B cell (primary cell): ENCODE data around the gene CD8A. TPM values are rescaled to one million over a fixed set of nuclear protein-coding genes. Genes with fewer than 3 reads are reported as not detected.

Experiments used
- ATAC-seq: fragments of 200-7000 bp; cut with Tn5 transposase; one replicate; pipeline ENCODE4 v1.10.0; 2021; ENCODE audit warnings: low read depth, mild to moderate bottlenecking, moderate number of reproducible peaks, moderate library complexity
- CTCF ChIA-PET: fragments of 350-600 bp; sonication (Branson Sonifier 250); formaldehyde crosslinking; loops from one replicate; lab custom pipeline; 2021; ENCODE audit warnings: antibody characterized with exemption, inconsistent platforms; lab: Charles Lee
- POLR2A ChIA-PET: fragments of 350-600 bp; sonication (Branson Sonifier 250); formaldehyde crosslinking; loops from one replicate; lab custom pipeline; 2021; ENCODE audit warnings: antibody characterized with exemption; lab: Charles Lee
- DNase-seq: peaks from one replicate; pipeline ENCODE4 v3.0.0; 2013
- H2AFZ ChIP-seq: 2 replicates; pipeline ENCODE4 v1.6.1; 2012; ENCODE audit warnings: mild to moderate bottlenecking, low read depth, low read length; ENCODE audit not compliant: insufficient read depth, poor library complexity, severe bottlenecking
- H3K27ac ChIP-seq, 2 donors: 1 replicate in 1 of 2; 2 replicates in 1 of 2; pipeline ENCODE4 v1.5.1; 2012 to 2013; ENCODE audit warnings: low read length in 2 of 2, mild to moderate bottlenecking in 2 of 2, moderate library complexity in 1 of 2
- H3K27me3 ChIP-seq, 4 experiments: fragments of 200-600 bp in 1 of 4; sonication (generic) in 1 of 4; replicated peaks in 1 of 4; 1 replicate in 2 of 4; 2 replicates in 2 of 4; pipeline versions ENCODE4 v1.6.1 to v1.7.0; 2013 to 2016; ENCODE audit warnings: low read length in 3 of 4, mild to moderate bottlenecking in 2 of 4, mixed read lengths in 1 of 4, moderate library complexity in 1 of 4; ENCODE audit not compliant: insufficient read depth in 4 of 4, control insufficient read depth in 3 of 4; ENCODE audit errors: control extremely low read depth in 1 of 4
- H3K36me3 ChIP-seq, 2 experiments: replicated peaks in 1 of 2; 1 replicate in 1 of 2; 2 replicates in 1 of 2; pipeline versions ENCODE4 v1.6.1 to v1.7.1; 2013; ENCODE audit warnings: low read length in 1 of 2; ENCODE audit not compliant: insufficient read depth in 2 of 2, control insufficient read depth in 1 of 2; ENCODE audit errors: control extremely low read depth in 1 of 2, extremely low read depth in 1 of 2
- H3K4me1 ChIP-seq, 2 donors: fragments of 200-600 bp in 1 of 2; sonication (generic) in 1 of 2; 1 replicate in 1 of 2; 2 replicates in 1 of 2; pipeline versions ENCODE4 v1.5.1 to v1.6.1; 2013 to 2017; ENCODE audit warnings: low read length in 2 of 2; ENCODE audit not compliant: control insufficient read depth in 2 of 2, insufficient read depth in 2 of 2
- H3K4me2 ChIP-seq: replicated peaks from 2 replicates; pipeline ENCODE3; 2012; ENCODE audit warnings: mild to moderate bottlenecking, low read depth, low read length; ENCODE audit not compliant: poor library complexity, severe bottlenecking
- H3K4me3 ChIP-seq, 5 experiments: fragments of 200-600 bp in 1 of 5; sonication (generic) in 1 of 5; 1 replicate in 3 of 5; 2 replicates in 2 of 5; pipeline versions ENCODE4 v1.5.1 to v1.7.0; 2011 to 2016; ENCODE audit warnings: low read length in 4 of 5, mild to moderate bottlenecking in 4 of 5, low read depth in 2 of 5, control low read depth in 1 of 5, moderate library complexity in 1 of 5; ENCODE audit not compliant: insufficient read depth in 1 of 5; ENCODE audit errors: control extremely low read depth in 1 of 5, extremely low read depth in 1 of 5
- H3K79me2 ChIP-seq: fragments of 200-600 bp; sonication (generic); one replicate; pipeline ENCODE4 v1.6.0; 2016; ENCODE audit warnings: low read length; ENCODE audit not compliant: control insufficient read depth, insufficient read depth
- H3K9ac ChIP-seq: fragments of 200-600 bp; sonication (generic); 2 replicates; pipeline ENCODE4 v1.6.1; 2017; ENCODE audit warnings: mild to moderate bottlenecking, low read length, moderate library complexity
- H3K9me3 ChIP-seq, 3 donors: one replicate each; pipeline versions ENCODE4 v1.6.1 to v1.7.1; 2013; ENCODE audit warnings: low read length in 2 of 3; ENCODE audit not compliant: control insufficient read depth in 2 of 3, insufficient read depth in 1 of 3; ENCODE audit errors: control extremely low read depth in 1 of 3
- H4K20me1 ChIP-seq: 2 replicates; pipeline ENCODE4 v1.6.0; 2012; ENCODE audit warnings: mild to moderate bottlenecking, low read length; ENCODE audit not compliant: insufficient read depth, control insufficient read depth, poor library complexity, severe bottlenecking
- H3K27ac Mint-ChIP-seq: one replicate; pipeline ENCODE4 v1.8.0; 2021; ENCODE audit warnings: mixed read lengths
- H3K27me3 Mint-ChIP-seq: one replicate; pipeline ENCODE4 v1.8.0; 2021; ENCODE audit warnings: mixed read lengths
- H3K4me1 Mint-ChIP-seq: one replicate; pipeline ENCODE4 v1.8.0; 2021; ENCODE audit warnings: mixed read lengths
- H3K4me3 Mint-ChIP-seq: one replicate; pipeline ENCODE4 v1.8.0; 2021; ENCODE audit warnings: mixed read lengths
- H3K9me3 Mint-ChIP-seq: one replicate; pipeline ENCODE4 v1.8.0; 2022; ENCODE audit warnings: mixed read lengths; ENCODE audit not compliant: insufficient read depth
- EZH2 ChIP-seq: IDR thresholded peaks from 2 replicates; pipeline ENCODE4 v1.6.1; 2012; ENCODE audit warnings: borderline replicate concordance, low read depth, mild to moderate bottlenecking, moderate library complexity, low read length; ENCODE audit not compliant: insufficient read depth, poor library complexity, severe bottlenecking
- WGBS: methylation state at CpG from one replicate; pipeline ENCODE4 v1.1.5; 2013; ENCODE audit warnings: missing lambda C conversion rate; ENCODE audit not compliant: insufficient coverage; 5-methylcytosine and 5-hydroxymethylcytosine counted together
- intact Hi-C: fragments of 100-400 bp; cut with micrococcal nuclease; formaldehyde crosslinking; loops from one replicate; pipeline ENCODE4 v1.10.0; 2022
- polyA plus RNA-seq: library from polyadenylated mRNA; depleted of rRNA; stranded (reverse); fragments of >200 nt; gene quantifications from 2 replicates; pipeline ENCODE4 v1.2.3, GENCODE V29; 2012
- total RNA-seq, 2 donors: library from RNA; stranded (reverse); fragments of 120-200 nt in 1 of 2; gene quantifications; 1 replicate in 1 of 2; 2 replicates in 1 of 2; pipeline versions ENCODE4 v1.2.3 to v1.2.4, GENCODE V29; 2013 to 2022
- TF ChIP-seq, protein P1 (sequence below): fragments of 200-600 bp; IDR thresholded peaks from one replicate; pipeline ENCODE4 v1.8.0; 2022; ENCODE audit warnings: antibody characterized with exemption, mild to moderate bottlenecking

Gene CD8A
- total and polyA plus RNA-seq, 2 donors (not counting 1 experiment from before 2014, with no cell fraction given): 0.49 to 0.76 TPM

GRCh38 chr2:86822668-86823345 is 32.1 kb upstream of the CD8A start:
- no peak overlapping the region for H3K9ac ChIP-seq
- peaks cover 8% of the 10 kb centered on the region for H3K27me3 Mint-ChIP-seq
- DNase-seq (no peak), ATAC-seq (no peak)
- H3K9me3 ChIP-seq: peaks cover 2 to 15% (median 7%) of the 10 kb centered on the region in 3 donors
- H4K20me1 ChIP-seq: no peaks in the 10 kb centered on the region
- no peak overlapping the region for H3K4me3 Mint-ChIP-seq
- no peak for TF ChIP-seq EZH2
- TF ChIP-seq, protein P1, sequence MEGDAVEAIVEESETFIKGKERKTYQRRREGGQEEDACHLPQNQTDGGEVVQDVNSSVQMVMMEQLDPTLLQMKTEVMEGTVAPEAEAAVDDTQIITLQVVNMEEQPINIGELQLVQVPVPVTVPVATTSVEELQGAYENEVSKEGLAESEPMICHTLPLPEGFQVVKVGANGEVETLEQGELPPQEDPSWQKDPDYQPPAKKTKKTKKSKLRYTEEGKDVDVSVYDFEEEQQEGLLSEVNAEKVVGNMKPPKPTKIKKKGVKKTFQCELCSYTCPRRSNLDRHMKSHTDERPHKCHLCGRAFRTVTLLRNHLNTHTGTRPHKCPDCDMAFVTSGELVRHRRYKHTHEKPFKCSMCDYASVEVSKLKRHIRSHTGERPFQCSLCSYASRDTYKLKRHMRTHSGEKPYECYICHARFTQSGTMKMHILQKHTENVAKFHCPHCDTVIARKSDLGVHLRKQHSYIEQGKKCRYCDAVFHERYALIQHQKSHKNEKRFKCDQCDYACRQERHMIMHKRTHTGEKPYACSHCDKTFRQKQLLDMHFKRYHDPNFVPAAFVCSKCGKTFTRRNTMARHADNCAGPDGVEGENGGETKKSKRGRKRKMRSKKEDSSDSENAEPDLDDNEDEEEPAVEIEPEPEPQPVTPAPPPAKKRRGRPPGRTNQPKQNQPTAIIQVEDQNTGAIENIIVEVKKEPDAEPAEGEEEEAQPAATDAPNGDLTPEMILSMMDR: no peak
- WGBS: 100% methylated on average over 1 of the region's 3 CpGs
- no peaks in the 10 kb centered on the region for H3K79me2 ChIP-seq
- no peak overlapping the region for H3K4me2 ChIP-seq
- H2AFZ ChIP-seq: no peak overlapping the region
- CTCF ChIA-PET: no interaction called here
- H3K9me3 Mint-ChIP-seq: peaks cover 5% of the 10 kb centered on the region
- intact Hi-C loops: no loop called here
- no peaks in the 10 kb centered on the region for H3K4me1 Mint-ChIP-seq
- H3K4me1 ChIP-seq: no peaks in the 10 kb centered on the region
- peaks cover 0 to 7% (median 0%) of the 10 kb centered on the region in 4 experiments for H3K27me3 ChIP-seq
- POLR2A ChIA-PET: no interaction called here
- H3K4me3 ChIP-seq: no peak overlapping the region
- H3K27ac Mint-ChIP-seq: no peak overlapping the region
- no peaks in the 10 kb centered on the region for H3K36me3 ChIP-seq
- no peak overlapping the region for H3K27ac ChIP-seq

- ATAC-seq (no peak), DNase-seq (no peak)
- Histone ChIP-seq H3K4me1 (no peaks in the 10 kb centered on the region), H3K27me3 (peaks cover 0 to 7% (median 0%) of the 10 kb centered on the region in 4 experiments), H4K20me1 (no peaks in the 10 kb centered on the region), H3K36me3 (no peaks in the 10 kb centered on the region), H3K4me2 (no peak overlapping the region), H3K4me3 (no peak overlapping the region), H3K9ac (no peak overlapping the region), H3K9me3 (peaks cover 2 to 15% (median 7%) of the 10 kb centered on the region in 3 donors), H3K27ac (no peak overlapping the region), H2AFZ (no peak overlapping the region), H3K79me2 (no peaks in the 10 kb centered on the region)
- no peak for TF ChIP-seq EZH2
- TF ChIP-seq, protein P1: no peak
- H3K4me1 Mint-ChIP-seq: no peaks in the 10 kb centered on the region
- no peak overlapping the region for H3K27ac Mint-ChIP-seq
- 100% methylated on average over 6 of the region's 6 CpGs for WGBS
- H3K9me3 Mint-ChIP-seq: peaks cover 5% of the 10 kb centered on the region
- H3K27me3 Mint-ChIP-seq: peaks cover 11% of the 10 kb centered on the region
- intact Hi-C loops: no loop called here
- POLR2A ChIA-PET: no interaction called here
- CTCF ChIA-PET: no interaction called here
- no peak overlapping the region for H3K4me3 Mint-ChIP-seq
Observed at GRCh38 chr2:86821842-86822241, 31.1 kb upstream of the CD8A start.
